K562 (cell line): ENCODE results near the gene TBC1D16. TPM values are rescaled to one million over a fixed set of nuclear protein-coding genes. Genes with fewer than 3 reads are reported as not detected.

Source experiments
- C11orf30 ChIP-seq: fragments of 450-650 bp; IDR thresholded peaks from 2 replicates; pipeline ENCODE4 v1.6.1; 2016; ENCODE audit warnings: low read depth, mild to moderate bottlenecking
- HSF4 ChIP-seq: fragments of 250-450 bp; sonication (Bioruptor Pico); IDR thresholded peaks from 2 replicates; pipeline ENCODE4 v2.1.2; 2022; ENCODE audit warnings: mild to moderate bottlenecking, moderate library complexity, borderline replicate concordance
- JUND ChIP-seq, 2 experiments: IDR thresholded peaks; 2 replicates in 1 of 2; 3 replicates in 1 of 2; pipeline ENCODE4 v1.6.1; 2011; ENCODE audit warnings: borderline replicate concordance in 2 of 2, low read depth in 2 of 2, low read length in 2 of 2, improper control_type of control experiment in 1 of 2, missing biosample characterization in 1 of 2, missing genetic modification characterization in 1 of 2, missing genetic modification reagents in 1 of 2
- MTA3 ChIP-seq: fragments of 450-650 bp; formaldehyde crosslinking; IDR thresholded peaks from 2 replicates; pipeline ENCODE4 v1.6.1; 2017; ENCODE audit warnings: mild to moderate bottlenecking, borderline replicate concordance
- RBBP5 ChIP-seq: fragments of 200-600 bp; sonication (generic); IDR thresholded peaks from 2 replicates; pipeline ENCODE4 v1.6.1; 2012; ENCODE audit warnings: borderline replicate concordance, mild to moderate bottlenecking, low read length, control low read depth, inconsistent platforms; ENCODE audit not compliant: insufficient read depth, poor library complexity, severe bottlenecking
- SMC3 ChIP-seq: conservative IDR thresholded peaks from 2 replicates; pipeline ENCODE4 v1.6.1; 2011; ENCODE audit warnings: low read depth, low read length, improper control_type of control experiment; ENCODE audit not compliant: insufficient read depth
- TEAD1 ChIP-seq, 2 experiments: fragments of 450-650 bp in 1 of 2; sonication (generic) in 1 of 2; formaldehyde crosslinking; IDR thresholded peaks; 2 replicates each; pipeline versions ENCODE4 v1.4.0 to v1.8.0; 2020 to 2022; ENCODE audit warnings: mild to moderate bottlenecking in 2 of 2, missing genetic modification reagents in 1 of 2
- ZFP36 ChIP-seq: fragments of 150-350 bp; IDR thresholded peaks from 2 replicates; pipeline ENCODE4 v1.6.1; 2018; ENCODE audit warnings: low read length, low read depth; ENCODE audit not compliant: partially characterized antibody
- ZNF24 ChIP-seq: fragments of 450-650 bp; IDR thresholded peaks from 2 replicates; pipeline ENCODE4 v1.6.1; 2016
- polyA plus RNA-seq, 8 experiments: library from polyadenylated mRNA; depleted of rRNA in 4 of 8; stranded (reverse) in 5 of 8; unstranded in 3 of 8; fragments of >200 nt; fragmentation: Nextera tagmentation in 2 of 8; fragmentation: Illumina TruSeq in 1 of 8; extraction: Ambion mirVana in 2 of 8; extraction: Trizol in 1 of 8; gene quantifications; 2 replicates each; pipeline versions ENCODE4 v1.2.1 to v1.2.3, GENCODE V29; 2011 to 2014; ENCODE audit warnings: inconsistent platforms in 1 of 8, missing spikeins in 1 of 8
- total RNA-seq, 7 experiments: library from RNA; depleted of rRNA in 6 of 7; stranded (reverse); fragments of >200 nt in 6 of 7; fragmentation: Illumina TruSeq in 2 of 7; extraction: Trizol in 2 of 7; gene quantifications; 2 replicates each; pipeline versions ENCODE4 v1.2.1 to v1.2.3, GENCODE V29; 2011 to 2021; ENCODE audit warnings: low replicate concordance in 1 of 7
- TF ChIP-seq, protein P1 (sequence below), 2 experiments: fragments of 450-650 bp in 1 of 2; sonication (generic) in 1 of 2; formaldehyde crosslinking in 1 of 2; IDR thresholded peaks in 1 of 2; conservative IDR thresholded peaks in 1 of 2; 2 replicates each; pipeline versions ENCODE4 v1.6.1 to v1.8.1; 2016 to 2023; ENCODE audit warnings: mild to moderate bottlenecking in 2 of 2, moderate library complexity in 2 of 2, inconsistent platforms in 1 of 2, missing genetic modification reagents in 1 of 2
- TF ChIP-seq, protein P2 (sequence below): fragments of 200-800 bp; sonication (Bioruptor generic); IDR thresholded peaks from 2 replicates; pipeline ENCODE4 v1.6.1; 2017; ENCODE audit warnings: missing genetic modification characterization, missing compliant biosample characterization
- TF ChIP-seq, protein P3 (sequence below): fragments of 250-450 bp; sonication (Bioruptor Pico); IDR thresholded peaks from 2 replicates; pipeline ENCODE4 v1.9.0; 2021; ENCODE audit warnings: mild to moderate bottlenecking, inconsistent platforms
- TF ChIP-seq, protein P4 (sequence below), 3 experiments: IDR thresholded peaks in 2 of 3; conservative IDR thresholded peaks in 1 of 3; 2 replicates each; pipeline ENCODE4 v1.5.1; 2011 to 2012; ENCODE audit warnings: low read length in 3 of 3, mild to moderate bottlenecking in 3 of 3, control low read depth in 2 of 3, improper control_type of control experiment in 1 of 3, inconsistent platforms in 1 of 3, low read depth in 1 of 3, mixed read lengths in 1 of 3, moderate library complexity in 1 of 3; ENCODE audit not compliant: insufficient read depth in 2 of 3

The TBC1D16 gene
- total and polyA plus RNA-seq, 9 of the 15 experiments (the other 6 are each of a cell fraction or from before 2014, with no cell fraction given) = 0.01 to 0.20 (median 0.03) TPM; not detected in 1

DNA sequence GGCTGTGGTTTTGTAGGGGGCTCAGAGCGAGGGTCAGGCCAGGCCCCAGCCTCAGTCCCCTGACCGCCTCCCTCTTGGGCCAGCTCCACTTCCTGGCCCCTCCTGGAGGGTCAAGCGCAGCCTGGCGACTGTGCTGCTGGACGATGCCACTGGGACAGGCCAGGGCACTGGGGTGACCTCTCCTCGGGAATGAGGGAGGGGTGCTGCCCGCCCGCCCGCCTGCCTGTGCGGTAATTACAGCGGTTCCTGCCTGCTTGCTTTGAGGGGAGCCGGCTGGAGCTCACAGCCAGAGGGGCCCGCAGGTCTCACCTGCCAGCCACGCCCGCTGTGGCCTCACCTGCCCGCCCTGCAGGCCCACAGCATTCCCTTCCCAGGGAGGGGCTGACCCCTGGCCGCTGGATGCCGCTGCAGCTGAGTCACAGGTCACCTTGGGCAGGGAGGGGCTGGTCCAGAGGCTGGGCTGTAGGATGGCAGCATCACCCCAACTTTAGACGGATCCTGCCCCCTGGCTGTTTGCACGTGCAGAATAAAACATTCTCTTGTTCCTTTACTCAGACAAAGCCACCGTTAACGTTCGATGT lies 119.7 kb downstream of the TBC1D16 start (continued):
- peak; percentile 32; the same call in 1 of the 2 replicates for TF ChIP-seq C11orf30
- TF ChIP-seq SMC3 = peak; percentile 83
- TF ChIP-seq TEAD1 (CRISPR knock-in tag; IDR thresholded peaks at IDR 0.05) = peak in 1 of 2 experiments; percentile 48; a peak in 1 of 4 replicates
- TF ChIP-seq JUND (IDR thresholded peaks at IDR 0.05; ENCODE audit: borderline replicate concordance, low read depth, low read length) = peak; percentile 90
- peak; percentile 86; the same call in 1 of the 3 replicates for TF ChIP-seq JUND (tag; IDR thresholded peaks at IDR 0.05; ENCODE audit: borderline replicate concordance, low read depth, low read length)
- TF ChIP-seq, protein P1, sequence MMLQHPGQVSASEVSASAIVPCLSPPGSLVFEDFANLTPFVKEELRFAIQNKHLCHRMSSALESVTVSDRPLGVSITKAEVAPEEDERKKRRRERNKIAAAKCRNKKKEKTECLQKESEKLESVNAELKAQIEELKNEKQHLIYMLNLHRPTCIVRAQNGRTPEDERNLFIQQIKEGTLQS (IDR thresholded peaks at IDR 0.05) = peak; percentile 72
- TF ChIP-seq, protein P1 (CRISPR knock-in tag; conservative IDR thresholded peaks at IDR 0.05) = no peak
- TF ChIP-seq ZNF24 = peak; percentile 63; the same call in 1 of the 2 replicates
- no peak for TF ChIP-seq RBBP5
- peak; percentile 36; the same call in 1 of the 2 replicates for TF ChIP-seq MTA3
- TF ChIP-seq HSF4 = no peak
- no peak for TF ChIP-seq ZFP36
- TF ChIP-seq, protein P2, sequence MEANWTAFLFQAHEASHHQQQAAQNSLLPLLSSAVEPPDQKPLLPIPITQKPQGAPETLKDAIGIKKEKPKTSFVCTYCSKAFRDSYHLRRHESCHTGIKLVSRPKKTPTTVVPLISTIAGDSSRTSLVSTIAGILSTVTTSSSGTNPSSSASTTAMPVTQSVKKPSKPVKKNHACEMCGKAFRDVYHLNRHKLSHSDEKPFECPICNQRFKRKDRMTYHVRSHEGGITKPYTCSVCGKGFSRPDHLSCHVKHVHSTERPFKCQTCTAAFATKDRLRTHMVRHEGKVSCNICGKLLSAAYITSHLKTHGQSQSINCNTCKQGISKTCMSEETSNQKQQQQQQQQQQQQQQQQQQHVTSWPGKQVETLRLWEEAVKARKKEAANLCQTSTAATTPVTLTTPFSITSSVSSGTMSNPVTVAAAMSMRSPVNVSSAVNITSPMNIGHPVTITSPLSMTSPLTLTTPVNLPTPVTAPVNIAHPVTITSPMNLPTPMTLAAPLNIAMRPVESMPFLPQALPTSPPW (CRISPR knock-in tag) = peak; percentile 89
- TF ChIP-seq, protein P3, sequence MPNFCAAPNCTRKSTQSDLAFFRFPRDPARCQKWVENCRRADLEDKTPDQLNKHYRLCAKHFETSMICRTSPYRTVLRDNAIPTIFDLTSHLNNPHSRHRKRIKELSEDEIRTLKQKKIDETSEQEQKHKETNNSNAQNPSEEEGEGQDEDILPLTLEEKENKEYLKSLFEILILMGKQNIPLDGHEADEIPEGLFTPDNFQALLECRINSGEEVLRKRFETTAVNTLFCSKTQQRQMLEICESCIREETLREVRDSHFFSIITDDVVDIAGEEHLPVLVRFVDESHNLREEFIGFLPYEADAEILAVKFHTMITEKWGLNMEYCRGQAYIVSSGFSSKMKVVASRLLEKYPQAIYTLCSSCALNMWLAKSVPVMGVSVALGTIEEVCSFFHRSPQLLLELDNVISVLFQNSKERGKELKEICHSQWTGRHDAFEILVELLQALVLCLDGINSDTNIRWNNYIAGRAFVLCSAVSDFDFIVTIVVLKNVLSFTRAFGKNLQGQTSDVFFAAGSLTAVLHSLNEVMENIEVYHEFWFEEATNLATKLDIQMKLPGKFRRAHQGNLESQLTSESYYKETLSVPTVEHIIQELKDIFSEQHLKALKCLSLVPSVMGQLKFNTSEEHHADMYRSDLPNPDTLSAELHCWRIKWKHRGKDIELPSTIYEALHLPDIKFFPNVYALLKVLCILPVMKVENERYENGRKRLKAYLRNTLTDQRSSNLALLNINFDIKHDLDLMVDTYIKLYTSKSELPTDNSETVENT (CRISPR knock-in tag) = no peak
- TF ChIP-seq, protein P4, sequence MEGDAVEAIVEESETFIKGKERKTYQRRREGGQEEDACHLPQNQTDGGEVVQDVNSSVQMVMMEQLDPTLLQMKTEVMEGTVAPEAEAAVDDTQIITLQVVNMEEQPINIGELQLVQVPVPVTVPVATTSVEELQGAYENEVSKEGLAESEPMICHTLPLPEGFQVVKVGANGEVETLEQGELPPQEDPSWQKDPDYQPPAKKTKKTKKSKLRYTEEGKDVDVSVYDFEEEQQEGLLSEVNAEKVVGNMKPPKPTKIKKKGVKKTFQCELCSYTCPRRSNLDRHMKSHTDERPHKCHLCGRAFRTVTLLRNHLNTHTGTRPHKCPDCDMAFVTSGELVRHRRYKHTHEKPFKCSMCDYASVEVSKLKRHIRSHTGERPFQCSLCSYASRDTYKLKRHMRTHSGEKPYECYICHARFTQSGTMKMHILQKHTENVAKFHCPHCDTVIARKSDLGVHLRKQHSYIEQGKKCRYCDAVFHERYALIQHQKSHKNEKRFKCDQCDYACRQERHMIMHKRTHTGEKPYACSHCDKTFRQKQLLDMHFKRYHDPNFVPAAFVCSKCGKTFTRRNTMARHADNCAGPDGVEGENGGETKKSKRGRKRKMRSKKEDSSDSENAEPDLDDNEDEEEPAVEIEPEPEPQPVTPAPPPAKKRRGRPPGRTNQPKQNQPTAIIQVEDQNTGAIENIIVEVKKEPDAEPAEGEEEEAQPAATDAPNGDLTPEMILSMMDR (IDR thresholded peaks at IDR 0.05 in 2 of 3, conservative IDR thresholded peaks at IDR 0.05 in 1 of 3; ENCODE audit: insufficient read depth in 2 of 3, low read depth in 1 of 3, low read length in 3 of 3) = peak; percentile 66 to 81 (median 72)
